Parathyroid adenoma (tissue), 2 donors: ENCODE results near the gene PLSCR1.

Experiments used
- H2AFZ ChIP-seq: fragments of 300-600 bp; sonication (generic); one replicate; pipeline ENCODE4 v1.7.0; 2017; ENCODE audit warnings: antibody characterized with exemption, mild to moderate bottlenecking
- H3K27ac ChIP-seq: fragments of 300-600 bp; sonication (generic); one replicate; pipeline ENCODE4 v1.7.0; 2017
- H3K27me3 ChIP-seq: fragments of 300-600 bp; sonication (generic); one replicate; pipeline ENCODE4 v1.7.0; 2017; ENCODE audit warnings: low read length; ENCODE audit not compliant: control insufficient read depth, insufficient read depth
- H3K36me3 ChIP-seq: fragments of 300-600 bp; sonication (generic); one replicate; pipeline ENCODE4 v1.7.0; 2017; ENCODE audit warnings: low read length; ENCODE audit not compliant: control insufficient read depth, insufficient read depth
- H3K4me1 ChIP-seq: fragments of 300-600 bp; sonication (generic); one replicate; pipeline ENCODE4 v1.7.0; 2017; ENCODE audit warnings: control low read depth
- H3K4me2 ChIP-seq: fragments of 300-600 bp; sonication (generic); one replicate; pipeline ENCODE4 v1.7.0; 2017; ENCODE audit warnings: low read length
- H3K4me3 ChIP-seq: fragments of 300-600 bp; sonication (generic); one replicate; pipeline ENCODE4 v1.7.0; 2017; ENCODE audit warnings: low read depth, low read length
- H3K79me2 ChIP-seq: fragments of 300-600 bp; sonication (generic); one replicate; pipeline ENCODE4 v1.7.0; 2017; ENCODE audit warnings: control low read depth
- H3K9ac ChIP-seq: fragments of 300-600 bp; sonication (generic); one replicate; pipeline ENCODE4 v1.7.0; 2017; ENCODE audit warnings: mild to moderate bottlenecking
- H3K9me3 ChIP-seq: fragments of 300-600 bp; sonication (generic); one replicate; pipeline ENCODE4 v1.7.0; 2017; ENCODE audit warnings: low read length; ENCODE audit not compliant: control insufficient read depth
- TF ChIP-seq, protein P1 (sequence below): fragments of 300-600 bp; sonication (generic); IDR thresholded peaks from one replicate; pipeline ENCODE4 v1.7.0; 2017; ENCODE audit warnings: antibody characterized with exemption, mild to moderate bottlenecking
- donor health status: primary hyperparathyroidism.

PLSCR1 gene

DNA sequence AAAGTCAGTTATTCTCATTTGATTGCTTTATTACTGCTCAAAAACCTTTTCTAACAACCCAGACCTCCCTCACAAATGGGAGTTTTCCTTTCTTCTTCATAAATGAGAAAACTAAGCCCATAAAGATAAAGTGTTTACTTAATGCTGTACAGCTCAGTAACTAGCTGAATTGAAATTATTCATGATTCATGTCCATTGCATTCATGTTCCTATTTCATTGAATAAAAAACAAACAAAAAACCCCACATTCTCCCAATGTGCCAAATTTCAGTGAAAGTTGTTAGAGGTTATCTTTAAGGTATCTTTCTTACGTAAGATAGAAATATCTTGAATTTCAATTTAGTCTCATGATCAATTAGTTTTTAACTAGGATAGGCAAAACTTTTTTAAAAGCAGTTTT lies 77.8 kb downstream of the PLSCR1 start:
- H3K9ac ChIP-seq, result no peak overlapping the region
- H3K4me1 ChIP-seq, result no peaks in the 10 kb centered on the region
- H2AFZ ChIP-seq, result no peak overlapping the region
- no peak overlapping the region for H3K4me2 ChIP-seq
- H3K4me3 ChIP-seq, result no peak overlapping the region
- H3K27ac ChIP-seq, result no peak overlapping the region
- H3K79me2 ChIP-seq, result no peaks in the 10 kb centered on the region
- H3K36me3 ChIP-seq, result no peaks in the 10 kb centered on the region
- TF ChIP-seq, protein P1, sequence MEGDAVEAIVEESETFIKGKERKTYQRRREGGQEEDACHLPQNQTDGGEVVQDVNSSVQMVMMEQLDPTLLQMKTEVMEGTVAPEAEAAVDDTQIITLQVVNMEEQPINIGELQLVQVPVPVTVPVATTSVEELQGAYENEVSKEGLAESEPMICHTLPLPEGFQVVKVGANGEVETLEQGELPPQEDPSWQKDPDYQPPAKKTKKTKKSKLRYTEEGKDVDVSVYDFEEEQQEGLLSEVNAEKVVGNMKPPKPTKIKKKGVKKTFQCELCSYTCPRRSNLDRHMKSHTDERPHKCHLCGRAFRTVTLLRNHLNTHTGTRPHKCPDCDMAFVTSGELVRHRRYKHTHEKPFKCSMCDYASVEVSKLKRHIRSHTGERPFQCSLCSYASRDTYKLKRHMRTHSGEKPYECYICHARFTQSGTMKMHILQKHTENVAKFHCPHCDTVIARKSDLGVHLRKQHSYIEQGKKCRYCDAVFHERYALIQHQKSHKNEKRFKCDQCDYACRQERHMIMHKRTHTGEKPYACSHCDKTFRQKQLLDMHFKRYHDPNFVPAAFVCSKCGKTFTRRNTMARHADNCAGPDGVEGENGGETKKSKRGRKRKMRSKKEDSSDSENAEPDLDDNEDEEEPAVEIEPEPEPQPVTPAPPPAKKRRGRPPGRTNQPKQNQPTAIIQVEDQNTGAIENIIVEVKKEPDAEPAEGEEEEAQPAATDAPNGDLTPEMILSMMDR, result no peak
- no peaks in the 10 kb centered on the region for H3K27me3 ChIP-seq
- no peaks in the 10 kb centered on the region for H3K9me3 ChIP-seq

DNA sequence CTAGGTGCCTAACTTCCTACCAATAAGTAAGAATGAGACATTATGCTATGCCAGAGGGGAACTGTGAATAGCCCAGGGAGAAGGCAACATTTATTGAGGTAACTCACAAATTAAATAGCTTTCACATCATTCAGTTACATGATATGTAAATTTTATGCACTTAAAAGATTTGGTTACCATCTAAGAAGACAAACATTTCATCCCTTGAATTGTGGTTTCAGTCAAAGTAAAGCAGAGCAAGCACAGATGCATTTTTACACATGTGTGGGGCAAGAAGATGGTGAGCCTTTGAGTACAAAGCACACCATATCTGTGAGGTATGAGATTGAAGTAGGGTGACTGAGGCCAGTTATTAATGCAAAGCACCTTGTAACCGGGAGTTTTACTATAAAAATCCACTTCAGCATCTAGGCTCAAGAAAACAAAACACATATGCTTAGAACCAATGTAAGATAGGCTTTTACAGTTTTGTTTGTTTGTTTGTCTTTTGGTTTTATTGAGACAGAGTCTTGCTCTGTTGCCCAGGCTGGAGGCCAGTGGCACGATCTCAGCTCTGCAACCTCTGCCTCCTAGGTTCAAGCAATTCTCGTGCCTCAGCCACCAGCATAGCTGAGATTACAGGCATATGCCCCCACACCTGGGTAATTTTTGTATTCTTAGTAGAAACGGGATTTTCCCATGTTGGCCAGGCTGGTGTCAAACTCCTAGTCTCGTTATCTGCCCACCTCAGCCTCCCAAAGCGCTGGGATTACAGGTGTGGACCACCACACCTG lies 78.5 kb downstream of the PLSCR1 start:
- Histone ChIP-seq H3K27me3 (no peaks in the 10 kb centered on the region), H3K4me3 (no peak overlapping the region), H3K4me1 (no peaks in the 10 kb centered on the region), H3K27ac (no peak overlapping the region), H2AFZ (no peak overlapping the region), H3K79me2 (no peaks in the 10 kb centered on the region), H3K9ac (no peak overlapping the region), H3K4me2 (no peak overlapping the region), H3K9me3 (no peaks in the 10 kb centered on the region), H3K36me3 (no peaks in the 10 kb centered on the region)
- TF ChIP-seq, protein P1, result no peak
